ENCODE data around the gene CTAGE9. TPM values are rescaled to one million over a fixed set of nuclear protein-coding genes. Genes with fewer than 3 reads are reported as not detected.
A peak's percentile ranks its signal among the peaks of the same experiment; 100 is the strongest.
"Not testable (repeated sequence)": the region's sequence is repeated elsewhere in the genome, so short reads cannot be mapped to it uniquely, and the experiment has no call there.

Gene CTAGE9, protein sequence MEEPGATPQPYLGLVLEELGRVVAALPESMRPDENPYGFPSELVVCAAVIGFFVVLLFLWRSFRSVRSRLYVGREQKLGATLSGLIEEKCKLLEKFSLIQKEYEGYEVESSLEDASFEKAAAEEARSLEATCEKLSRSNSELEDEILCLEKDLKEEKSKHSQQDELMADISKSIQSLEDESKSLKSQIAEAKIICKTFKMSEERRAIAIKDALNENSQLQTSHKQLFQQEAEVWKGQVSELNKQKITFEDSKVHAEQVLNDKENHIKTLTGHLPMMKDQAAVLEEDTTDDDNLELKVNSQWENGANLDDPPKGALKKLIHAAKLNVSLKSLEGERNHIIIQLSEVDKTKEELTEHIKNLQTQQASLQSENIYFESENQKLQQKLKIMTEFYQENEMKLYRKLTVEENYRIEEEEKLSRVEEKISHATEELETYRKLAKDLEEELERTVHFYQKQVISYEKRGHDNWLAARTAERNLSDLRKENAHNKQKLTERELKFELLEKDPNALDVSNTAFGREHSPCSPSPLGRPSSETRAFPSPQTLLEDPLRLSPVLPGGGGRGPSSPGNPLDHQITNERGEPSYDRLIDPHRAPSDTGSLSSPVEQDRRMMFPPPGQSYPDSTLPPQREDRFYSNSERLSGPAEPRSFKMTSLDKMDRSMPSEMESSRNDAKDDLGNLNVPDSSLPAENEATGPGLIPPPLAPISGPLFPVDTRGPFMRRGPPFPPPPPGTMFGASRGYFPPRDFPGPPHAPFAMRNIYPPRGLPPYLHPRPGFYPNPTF
- total RNA-seq (2014; rRNA removed; shearing (Covaris generic)), result not detected in 2 replicates

- not testable (repeated sequence) for DNase-seq (ENCODE audit: low spot score)
These were observed at the start of gene CTAGE9 for GRCh38 chr6:131710917-131711316. Gene CTAGE9 (minus strand): TSS chr6:131711017. CDS start chr6:131711017, 0 bp downstream.

DNA sequence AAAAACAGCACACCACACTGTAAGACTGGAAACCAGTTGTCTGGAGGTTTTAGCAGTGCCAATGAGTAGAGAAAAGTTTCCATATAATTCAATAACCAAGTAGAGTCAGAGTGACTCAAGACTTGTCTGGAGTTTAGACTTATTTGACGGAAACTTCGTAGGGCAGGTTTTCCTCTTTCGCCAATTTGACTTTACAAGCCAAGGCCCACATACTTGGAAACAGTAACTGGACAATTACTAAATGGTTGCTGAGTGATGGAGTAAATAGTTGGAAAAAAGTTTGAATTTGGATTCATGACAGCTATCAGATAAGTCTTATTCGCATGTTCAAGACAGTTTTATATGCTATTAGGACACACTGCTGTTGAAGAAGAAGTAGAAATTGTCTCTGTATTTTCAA, 48.1 kb upstream of the CTAGE9 start:
- DNase-seq (ENCODE audit: low spot score), result no peak

DNA sequence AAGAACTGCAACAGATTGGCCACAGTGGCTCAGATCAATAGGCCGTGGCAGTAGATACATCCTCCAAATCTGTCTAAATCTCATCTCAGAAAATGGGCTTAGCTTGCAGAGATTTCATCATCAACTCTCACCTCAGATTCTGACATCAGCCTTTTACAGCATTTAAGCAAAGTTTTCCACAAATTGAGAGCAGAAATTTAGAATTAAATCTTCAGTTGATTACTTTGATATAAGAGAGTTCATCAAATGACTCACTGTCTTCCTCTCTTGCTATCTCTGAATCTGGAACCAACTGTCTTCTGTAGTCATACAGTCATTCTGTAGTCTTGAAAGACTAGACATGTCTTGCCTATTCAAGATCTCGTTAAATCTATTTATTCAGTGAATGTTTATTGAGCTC, 45.2 kb upstream of the CTAGE9 start:
- DNase-seq (ENCODE audit: low spot score), result peak; percentile 14

GRCh38 chr6:131755597-131755996, 44.8 kb upstream of the CTAGE9 start:
- peak; percentile 52 for DNase-seq (ENCODE audit: low spot score)

DNA sequence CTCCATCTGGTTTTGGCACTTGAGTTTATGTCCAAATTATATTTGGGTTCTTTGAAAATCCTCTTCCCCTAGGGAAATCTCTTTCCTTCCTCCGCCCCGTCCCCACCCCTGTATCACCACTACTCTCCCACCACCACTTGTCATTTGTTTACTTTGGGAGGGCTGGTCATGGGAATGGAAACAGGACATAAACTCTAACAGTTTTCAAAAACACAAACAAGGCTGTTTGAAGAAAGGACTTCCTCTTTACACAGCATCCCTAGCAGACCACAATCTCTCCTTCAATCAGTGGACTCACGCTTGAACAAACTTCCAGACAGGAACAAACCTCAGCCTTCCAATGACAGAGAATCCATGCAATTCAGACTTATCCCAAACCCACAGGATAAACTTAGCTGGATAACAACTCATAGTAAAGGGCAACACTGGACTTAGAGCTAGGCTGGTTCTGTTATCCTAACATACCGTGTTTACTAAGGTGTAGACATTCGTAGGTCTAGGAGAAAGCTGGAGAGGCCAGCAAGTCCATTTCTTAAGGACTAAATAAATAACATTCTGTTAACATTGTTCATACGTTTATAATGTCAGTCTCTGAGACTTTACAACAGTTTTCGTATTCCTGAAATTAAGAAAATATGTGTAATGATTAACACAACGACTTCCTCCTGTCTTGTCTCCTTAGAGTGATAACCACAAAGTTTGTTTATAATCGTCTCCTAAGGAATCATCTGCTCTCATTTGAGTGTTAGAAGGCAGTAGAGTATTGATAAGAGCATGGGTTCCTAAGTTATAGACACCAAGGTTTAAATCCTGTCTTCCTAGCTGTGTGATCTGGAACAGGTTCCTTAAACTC, 44.1 kb upstream of the CTAGE9 start:
- no peak for DNase-seq (ENCODE audit: low spot score)

DNA sequence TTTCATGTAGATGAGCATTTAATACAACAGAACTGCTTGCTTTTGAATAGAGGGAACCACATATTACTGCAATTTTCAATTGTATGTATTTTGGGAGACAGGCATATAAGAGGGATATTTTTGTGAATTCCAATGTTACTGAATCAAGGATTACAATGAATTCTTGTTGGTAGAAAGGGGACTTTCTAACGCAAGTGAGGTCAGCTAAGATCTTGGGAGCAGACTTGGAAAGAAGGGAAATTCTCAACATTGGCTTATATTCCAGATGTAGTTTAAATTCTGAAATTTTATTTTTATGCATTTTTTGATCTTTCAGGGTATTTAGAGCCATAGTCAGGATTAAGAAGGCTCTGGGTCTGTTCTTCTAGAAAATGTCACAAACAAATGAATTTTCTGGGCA, 43.3 kb upstream of the CTAGE9 start:
- DNase-seq (ENCODE audit: low spot score), result no peak

- DNase-seq (ENCODE audit: low spot score), result not testable (repeated sequence)
These were observed 40.3 kb upstream of the CTAGE9 start for GRCh38 chr6:131751012-131751715.

- DNase-seq (ENCODE audit: low spot score), result no peak
These were observed 38.2 kb upstream of the CTAGE9 start for GRCh38 chr6:131749023-131749422.

DNA sequence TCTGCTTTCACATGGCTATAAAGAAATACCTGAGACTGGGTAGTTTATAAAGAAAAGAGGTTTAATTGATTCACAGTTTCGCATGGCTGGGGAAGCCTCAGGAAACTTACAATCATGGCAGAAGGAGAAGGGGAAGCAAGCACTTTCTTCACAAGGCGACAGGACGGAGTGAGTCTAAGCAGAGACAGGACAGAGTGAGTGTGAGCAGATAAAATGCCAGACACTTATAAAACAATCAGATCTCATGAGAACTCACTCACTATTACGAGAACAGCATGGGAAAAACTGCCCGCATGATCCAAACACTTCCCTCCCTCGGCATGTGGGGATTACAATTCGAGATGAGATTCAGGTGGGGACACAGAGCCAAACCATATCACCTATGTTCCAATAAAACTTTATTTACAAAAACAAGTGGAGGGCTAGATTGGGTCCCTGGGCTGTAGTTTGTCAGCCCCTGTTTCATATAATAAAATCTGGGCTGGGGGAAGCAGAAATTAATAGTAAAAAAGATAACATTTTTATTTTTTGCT, 37.1 kb upstream of the CTAGE9 start:
- DNase-seq (ENCODE audit: low spot score), result no peak

DNA sequence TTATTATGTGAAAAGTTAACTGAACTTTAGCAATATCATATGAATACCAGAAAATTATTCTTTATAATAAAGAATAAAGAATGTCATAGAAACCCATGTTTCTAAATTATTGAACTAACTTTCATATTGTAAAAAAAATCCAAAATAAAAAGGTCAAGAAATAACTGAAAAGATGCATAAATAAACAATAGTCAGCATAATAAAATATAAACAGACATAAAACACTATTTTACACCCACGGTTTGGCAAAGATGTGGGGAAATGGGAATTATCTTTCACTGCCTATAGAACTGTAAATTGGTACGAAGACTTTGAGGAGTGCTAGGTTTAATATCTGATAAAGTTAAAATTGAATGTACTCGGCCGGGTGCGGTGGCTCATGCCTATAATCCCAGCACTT, 34.7 kb upstream of the CTAGE9 start:
- no peak for DNase-seq (ENCODE audit: low spot score)

DNA sequence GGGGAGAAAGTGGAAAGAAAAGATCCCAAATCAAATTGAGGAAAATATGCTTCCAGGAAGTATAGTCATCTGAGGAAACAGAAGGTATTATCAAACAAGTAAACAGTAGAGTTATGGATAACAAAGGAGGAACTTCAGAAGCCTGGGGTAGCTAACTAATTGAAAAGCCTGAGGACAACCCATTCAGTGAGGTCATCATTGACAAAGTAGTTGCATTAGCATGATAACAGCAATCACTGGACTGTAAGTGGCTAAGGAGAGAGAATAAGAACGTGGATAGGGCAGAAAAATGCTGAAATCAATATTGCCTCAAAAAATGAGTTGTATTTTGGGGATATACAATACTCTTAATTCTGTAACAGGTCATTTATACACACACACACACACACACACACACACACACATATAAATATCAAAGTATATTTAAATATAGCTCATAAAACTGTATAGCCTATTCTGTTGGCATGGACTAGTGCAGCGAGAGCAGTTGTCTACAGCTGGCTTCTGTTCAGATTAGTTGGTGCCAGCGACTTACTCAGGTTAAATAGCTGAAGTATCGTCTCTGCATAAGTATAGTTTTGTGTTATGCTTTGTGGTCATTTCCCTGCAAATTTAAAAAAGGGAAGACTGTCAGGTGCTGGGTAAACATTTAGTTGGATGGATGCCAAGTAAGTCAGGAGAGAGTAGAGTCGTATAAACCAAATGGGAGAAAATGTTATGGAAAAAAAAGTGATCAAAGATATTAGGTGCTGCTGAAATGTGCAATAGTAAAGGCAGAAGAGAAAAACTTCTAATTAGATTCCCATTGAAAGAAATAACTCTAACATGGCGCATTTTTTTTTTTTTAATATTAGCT, 33.8 kb upstream of the CTAGE9 start:
- DNase-seq (ENCODE audit: low spot score), result no peak

GRCh38 chr6:131741688-131742393, 31.0 kb upstream of the CTAGE9 start:
- no peak for DNase-seq (ENCODE audit: low spot score)

DNA sequence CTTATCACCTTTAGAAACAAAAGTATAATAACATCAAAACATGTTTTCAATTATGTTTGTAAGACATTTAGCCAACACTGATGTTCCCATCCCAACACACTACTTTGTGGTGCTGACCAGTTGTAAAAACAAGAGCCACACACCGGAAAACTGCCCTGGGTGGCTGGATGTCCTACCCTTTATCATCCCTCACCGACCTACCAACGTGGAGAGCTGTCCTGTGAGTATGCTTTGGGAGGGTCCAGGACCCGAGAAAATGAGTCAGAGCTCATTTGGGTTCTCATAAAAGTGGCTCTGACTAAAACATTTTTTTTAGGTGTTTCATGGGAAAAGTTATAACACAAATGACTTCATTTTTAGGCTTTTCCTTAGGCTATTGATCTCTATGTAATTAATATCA, 29.3 kb upstream of the CTAGE9 start:
- peak; percentile 14 for DNase-seq (ENCODE audit: low spot score)

DNA sequence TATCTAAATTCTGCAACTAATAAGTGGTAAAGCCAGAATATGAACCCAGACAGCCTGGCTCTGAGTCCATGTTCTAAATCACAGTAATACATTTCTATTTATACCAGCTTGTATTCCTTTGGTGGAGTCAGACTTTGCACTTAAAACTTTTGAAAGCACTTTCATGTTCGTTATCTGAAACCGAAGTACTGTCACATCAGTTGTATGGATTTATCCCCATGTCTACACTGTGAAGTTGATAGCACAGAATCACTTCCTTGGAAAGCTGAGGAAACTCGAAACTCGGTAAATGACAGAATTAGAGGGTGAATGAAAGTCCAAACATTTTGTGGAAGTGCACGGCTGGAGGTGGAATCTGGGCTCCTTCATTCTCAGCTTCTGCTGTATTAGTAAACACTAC, 28.3 kb upstream of the CTAGE9 start:
- DNase-seq (ENCODE audit: low spot score), result no peak

DNA sequence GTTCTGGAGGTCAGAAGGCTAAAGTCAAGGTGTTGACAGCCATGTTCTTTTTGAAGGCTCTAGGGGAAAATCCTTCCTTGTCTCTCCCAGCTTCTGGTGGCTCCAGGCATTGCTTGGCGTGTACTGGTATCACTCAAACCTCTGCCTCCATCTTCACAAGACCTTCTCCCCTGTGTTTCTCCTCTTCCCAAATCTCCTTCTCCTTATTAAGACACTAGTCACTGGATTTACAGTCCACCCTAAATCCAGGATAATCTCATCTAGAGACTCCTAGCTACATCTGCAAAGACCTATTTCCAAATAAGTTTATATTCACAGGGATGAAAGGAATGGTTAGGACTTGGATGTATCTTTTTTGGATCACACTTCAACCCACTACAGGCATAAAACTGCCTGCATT, 26.0 kb upstream of the CTAGE9 start:
- DNase-seq (ENCODE audit: low spot score), result no peak

- DNase-seq (ENCODE audit: low spot score), result no peak
These were observed 25.3 kb upstream of the CTAGE9 start for GRCh38 chr6:131736003-131736596.

- DNase-seq (ENCODE audit: low spot score), result peak; percentile 61
These were observed 22.7 kb upstream of the CTAGE9 start for GRCh38 chr6:131733376-131734016.

DNA sequence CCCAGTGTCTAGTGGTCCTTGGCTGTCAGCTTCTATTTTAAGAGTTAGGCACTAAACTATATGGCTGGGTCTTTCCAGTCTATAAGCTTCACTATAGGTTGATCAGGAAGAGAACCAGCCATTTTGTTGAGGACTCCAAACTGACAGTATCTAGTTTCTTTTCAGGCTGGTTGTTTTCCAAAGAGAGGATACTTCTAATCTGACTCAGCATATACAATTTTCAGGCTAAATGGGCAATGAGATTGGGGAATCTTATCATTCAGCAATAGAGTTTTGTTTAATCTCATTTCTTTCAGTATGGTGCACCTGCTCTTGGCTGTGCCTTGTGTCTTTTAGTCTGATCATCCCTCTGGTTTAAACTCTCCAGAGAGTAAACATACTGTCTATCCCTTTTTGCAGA, 20.4 kb upstream of the CTAGE9 start:
- DNase-seq (ENCODE audit: low spot score), result no peak

DNA sequence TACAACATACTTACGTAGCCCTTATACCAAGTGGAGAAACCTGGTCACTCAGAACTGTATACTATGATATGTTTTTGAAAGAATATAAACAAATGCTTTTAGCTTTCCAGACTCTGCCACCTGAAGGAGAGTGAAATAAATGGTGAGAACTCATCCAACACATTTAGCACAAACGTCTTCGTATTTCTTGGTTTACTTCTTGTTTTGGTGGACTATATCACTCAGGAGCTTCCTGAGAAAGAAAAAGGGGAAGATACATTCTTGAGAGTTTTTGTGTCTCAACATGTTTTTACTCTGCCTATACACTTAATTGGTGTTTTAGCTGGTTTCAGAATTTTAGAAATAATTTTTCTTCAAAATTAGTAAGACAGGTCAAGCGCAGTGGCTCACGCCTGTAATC, 19.4 kb upstream of the CTAGE9 start:
- DNase-seq (ENCODE audit: low spot score), result no peak
